Astrocyte (in vitro differentiated cells and primary cell): ENCODE data around the gene PPP2R2C. TPM values are rescaled to one million over a fixed set of nuclear protein-coding genes. Genes with fewer than 3 reads are reported as not detected.

Experiments used
- DNase-seq: peaks from one replicate; pipeline ENCODE4 v3.0.0-alpha.2; 2010; ENCODE audit warnings: low read depth
- FAIRE-seq: peaks from 2 replicates; lab custom pipeline; 2011; peaks lifted over from hg19 to GRCh38; lab: Jason Lieb, UNC
- H2AFZ ChIP-seq: 2 replicates; pipeline ENCODE4 v1.6.0; 2012; ENCODE audit warnings: low read depth, low read length, inconsistent platforms
- H3K27ac ChIP-seq: 2 replicates; pipeline ENCODE4 v1.5.1; 2011; ENCODE audit warnings: low read depth, low read length, inconsistent platforms
- H3K27me3 ChIP-seq: 2 replicates; pipeline ENCODE4 v1.6.0; 2011; ENCODE audit warnings: low read length, inconsistent platforms; ENCODE audit not compliant: insufficient read depth
- H3K36me3 ChIP-seq: 2 replicates; pipeline ENCODE4 v1.5.1; 2011; ENCODE audit warnings: low read length, inconsistent platforms; ENCODE audit not compliant: insufficient read depth
- H3K4me1 ChIP-seq: 2 replicates; pipeline ENCODE4 v1.5.1; 2011; ENCODE audit warnings: low read length, inconsistent platforms; ENCODE audit not compliant: insufficient read depth
- H3K4me2 ChIP-seq: 2 replicates; pipeline ENCODE4 v1.6.0; 2012; ENCODE audit warnings: low read length, inconsistent platforms
- H3K4me3 ChIP-seq: 2 replicates; pipeline ENCODE4 v1.5.1; 2011; ENCODE audit warnings: low read depth, mild to moderate bottlenecking, low read length, inconsistent platforms; ENCODE audit not compliant: insufficient read depth
- H3K79me2 ChIP-seq: 2 replicates; pipeline ENCODE4 v1.6.0; 2012; ENCODE audit warnings: mild to moderate bottlenecking, low read length, inconsistent platforms; ENCODE audit not compliant: insufficient read depth
- H3K9ac ChIP-seq: 2 replicates; pipeline ENCODE4 v1.6.0; 2012; ENCODE audit warnings: mild to moderate bottlenecking, low read length, inconsistent platforms
- H3K9me3 ChIP-seq: 2 replicates; pipeline ENCODE4 v1.5.1; 2012; ENCODE audit warnings: low read depth, mild to moderate bottlenecking, low read length, inconsistent platforms; ENCODE audit not compliant: insufficient read depth
- H4K20me1 ChIP-seq: 2 replicates; pipeline ENCODE4 v1.6.0; 2012; ENCODE audit warnings: low read length, inconsistent platforms; ENCODE audit not compliant: insufficient read depth
- H3K27ac Mint-ChIP-seq: one replicate; pipeline ENCODE4 v1.8.0; 2021; ENCODE audit warnings: mild to moderate bottlenecking, mixed read lengths; ENCODE audit not compliant: unreplicated experiment
- H3K27me3 Mint-ChIP-seq: one replicate; pipeline ENCODE4 v1.8.0; 2021; ENCODE audit warnings: low read depth, mixed read lengths; ENCODE audit not compliant: unreplicated experiment
- H3K36me3 Mint-ChIP-seq: one replicate; pipeline ENCODE4 v1.8.0; 2021; ENCODE audit warnings: low read depth, mixed read lengths; ENCODE audit not compliant: unreplicated experiment
- H3K4me1 Mint-ChIP-seq: one replicate; pipeline ENCODE4 v1.8.0; 2021; ENCODE audit warnings: low read depth, mixed read lengths; ENCODE audit not compliant: unreplicated experiment
- H3K4me3 Mint-ChIP-seq: one replicate; pipeline ENCODE4 v1.8.0; 2021; ENCODE audit warnings: mild to moderate bottlenecking, moderate library complexity, mixed read lengths; ENCODE audit not compliant: unreplicated experiment
- H3K9me3 Mint-ChIP-seq: one replicate; pipeline ENCODE4 v1.8.0; 2021; ENCODE audit warnings: mild to moderate bottlenecking, mixed read lengths; ENCODE audit not compliant: unreplicated experiment
- EZH2 ChIP-seq: IDR thresholded peaks from 2 replicates; pipeline ENCODE4 v1.6.1; 2012; ENCODE audit warnings: mild to moderate bottlenecking, low read length, inconsistent platforms; ENCODE audit not compliant: insufficient read depth
- total RNA-seq: library from RNA; stranded (reverse); gene quantifications from 2 replicates; pipeline ENCODE4 v1.2.1, GENCODE V29; 2021
- TF ChIP-seq, protein P1 (sequence below): IDR thresholded peaks from 2 replicates; pipeline ENCODE4 v1.5.1; 2011; ENCODE audit warnings: low read depth, mild to moderate bottlenecking, inconsistent platforms, low read length, moderate library complexity; ENCODE audit not compliant: insufficient read depth

PPP2R2C gene
- total RNA-seq, 1 donor from 2014 or later, result 1.1 TPM

DNA sequence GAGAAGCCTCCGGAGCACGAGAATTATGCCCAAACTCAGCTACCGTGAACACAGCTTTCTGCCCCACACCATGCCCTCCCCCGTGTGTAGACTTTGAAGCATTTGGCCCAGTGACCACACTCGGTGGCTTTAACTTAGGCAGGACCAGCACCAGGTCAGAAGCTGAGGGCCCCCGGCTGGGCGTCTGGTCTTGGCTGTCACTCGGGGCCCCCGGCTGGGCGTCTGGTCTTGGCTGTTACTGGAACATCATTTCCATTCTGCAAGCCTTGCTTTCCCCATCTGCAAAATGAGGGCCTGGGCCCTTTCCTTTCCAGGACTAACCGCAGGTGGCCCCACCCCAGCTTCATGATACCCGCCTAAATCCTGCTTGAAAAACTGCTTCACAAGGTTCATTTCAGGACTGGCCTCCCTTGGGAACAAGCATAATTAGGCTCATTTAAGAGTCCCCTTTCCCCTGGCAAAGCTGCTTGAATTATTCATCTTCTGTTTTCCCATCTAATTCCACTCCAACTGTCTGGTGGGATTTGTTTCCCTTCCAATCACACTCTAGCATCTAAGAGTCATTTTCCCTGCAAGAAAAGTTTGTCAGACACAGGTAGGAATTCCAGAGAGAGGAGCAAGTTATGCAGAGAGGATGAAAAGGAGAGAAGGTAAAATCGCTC, 120.3 kb downstream of the PPP2R2C start:
- TF ChIP-seq EZH2, result no peak
- TF ChIP-seq, protein P1, sequence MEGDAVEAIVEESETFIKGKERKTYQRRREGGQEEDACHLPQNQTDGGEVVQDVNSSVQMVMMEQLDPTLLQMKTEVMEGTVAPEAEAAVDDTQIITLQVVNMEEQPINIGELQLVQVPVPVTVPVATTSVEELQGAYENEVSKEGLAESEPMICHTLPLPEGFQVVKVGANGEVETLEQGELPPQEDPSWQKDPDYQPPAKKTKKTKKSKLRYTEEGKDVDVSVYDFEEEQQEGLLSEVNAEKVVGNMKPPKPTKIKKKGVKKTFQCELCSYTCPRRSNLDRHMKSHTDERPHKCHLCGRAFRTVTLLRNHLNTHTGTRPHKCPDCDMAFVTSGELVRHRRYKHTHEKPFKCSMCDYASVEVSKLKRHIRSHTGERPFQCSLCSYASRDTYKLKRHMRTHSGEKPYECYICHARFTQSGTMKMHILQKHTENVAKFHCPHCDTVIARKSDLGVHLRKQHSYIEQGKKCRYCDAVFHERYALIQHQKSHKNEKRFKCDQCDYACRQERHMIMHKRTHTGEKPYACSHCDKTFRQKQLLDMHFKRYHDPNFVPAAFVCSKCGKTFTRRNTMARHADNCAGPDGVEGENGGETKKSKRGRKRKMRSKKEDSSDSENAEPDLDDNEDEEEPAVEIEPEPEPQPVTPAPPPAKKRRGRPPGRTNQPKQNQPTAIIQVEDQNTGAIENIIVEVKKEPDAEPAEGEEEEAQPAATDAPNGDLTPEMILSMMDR, result no peak
- H3K36me3 Mint-ChIP-seq, result peaks cover 2% of the 10 kb centered on the region
- Histone ChIP-seq H3K4me3 (no peak overlapping the region), H3K4me1 (no peaks in the 10 kb centered on the region), H3K27ac (no peak overlapping the region), H3K4me2 (no peak overlapping the region), H3K79me2 (no peaks in the 10 kb centered on the region), H3K9me3 (no peaks in the 10 kb centered on the region), H3K36me3 (no peaks in the 10 kb centered on the region), H4K20me1 (no peaks in the 10 kb centered on the region), H2AFZ (no peak overlapping the region), H3K27me3 (no peaks in the 10 kb centered on the region), H3K9ac (no peak overlapping the region)
- H3K4me1 Mint-ChIP-seq, result peaks cover 3% of the 10 kb centered on the region
- no peak overlapping the region for H3K27ac Mint-ChIP-seq
- H3K4me3 Mint-ChIP-seq, result no peak overlapping the region
- no peak for FAIRE-seq
- H3K27me3 Mint-ChIP-seq, result peaks cover 44% of the 10 kb centered on the region
- H3K9me3 Mint-ChIP-seq, result no peaks in the 10 kb centered on the region
- no peak for DNase-seq

DNA sequence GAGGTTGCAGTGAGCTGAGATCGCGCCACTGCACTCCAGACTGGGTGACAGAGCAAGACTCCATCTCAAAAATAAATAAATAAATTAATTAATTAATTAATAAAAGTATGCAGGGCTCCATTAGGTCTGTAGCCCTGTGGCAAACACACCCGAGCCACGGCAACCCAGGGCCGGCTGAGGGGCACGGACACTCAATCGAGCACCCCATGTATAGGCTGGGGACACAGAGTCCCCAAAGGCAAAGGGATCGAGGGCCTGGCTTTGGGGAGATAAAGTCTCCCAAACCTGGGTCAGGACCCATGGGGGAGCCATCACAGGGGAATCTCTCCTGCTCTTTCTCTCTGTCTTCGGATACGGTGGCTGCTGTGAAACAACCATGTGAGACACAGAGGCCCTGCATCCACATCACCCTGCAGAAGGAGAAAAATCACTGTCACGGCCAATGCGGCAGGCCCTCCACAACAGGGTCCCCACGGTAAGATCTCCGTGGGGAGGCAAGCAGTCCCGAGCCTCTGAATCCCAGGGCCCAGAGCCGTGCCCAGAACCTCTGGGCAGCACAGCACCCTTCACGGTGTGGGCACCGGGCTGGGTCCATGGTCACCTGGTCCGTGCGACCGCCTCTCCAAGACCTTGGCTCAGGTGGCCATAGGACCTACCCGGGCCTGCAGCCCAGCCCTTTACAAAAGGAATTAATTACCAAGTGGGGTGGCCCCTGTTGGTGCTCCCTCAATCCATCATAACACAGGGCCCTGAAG, 121.0 kb downstream of the PPP2R2C start:
- no peak overlapping the region for H3K27ac ChIP-seq
- no peak overlapping the region for H3K4me2 ChIP-seq
- H3K27me3 ChIP-seq, result no peaks in the 10 kb centered on the region
- no peak overlapping the region for H3K4me3 Mint-ChIP-seq
- H4K20me1 ChIP-seq, result no peaks in the 10 kb centered on the region
- DNase-seq (no peak), FAIRE-seq (no peak)
- H3K27ac Mint-ChIP-seq, result no peak overlapping the region
- no peak overlapping the region for H3K4me3 ChIP-seq
- H3K4me1 ChIP-seq, result no peaks in the 10 kb centered on the region
- H2AFZ ChIP-seq, result no peak overlapping the region
- no peaks in the 10 kb centered on the region for H3K9me3 ChIP-seq
- peaks cover 42% of the 10 kb centered on the region for H3K27me3 Mint-ChIP-seq
- no peaks in the 10 kb centered on the region for H3K9me3 Mint-ChIP-seq
- H3K36me3 Mint-ChIP-seq, result peaks cover 2% of the 10 kb centered on the region
- H3K9ac ChIP-seq, result no peak overlapping the region
- no peaks in the 10 kb centered on the region for H3K36me3 ChIP-seq
- no peaks in the 10 kb centered on the region for H3K79me2 ChIP-seq
- H3K4me1 Mint-ChIP-seq, result peaks cover 3% of the 10 kb centered on the region
- TF ChIP-seq, protein P1, result no peak
- no peak for TF ChIP-seq EZH2

DNA sequence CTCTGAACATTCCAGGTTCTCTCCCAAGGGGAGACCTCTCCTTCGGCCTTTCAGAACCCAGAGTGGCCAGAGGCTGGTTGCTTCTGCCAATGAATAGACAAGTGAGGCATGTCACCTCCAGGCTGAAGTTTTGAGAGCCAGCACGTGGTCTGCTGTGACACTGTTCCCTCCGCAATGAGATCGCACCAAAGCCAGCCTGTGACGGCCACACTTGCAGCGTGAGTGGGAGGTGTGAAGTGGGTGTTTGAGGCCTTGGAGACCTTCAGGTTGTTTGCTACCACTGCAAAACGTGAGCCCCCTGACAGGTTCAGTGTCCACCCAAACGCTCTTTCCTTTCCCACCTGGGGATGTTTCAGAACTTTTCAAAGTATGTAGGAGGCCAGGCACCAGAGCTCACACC, 121.8 kb downstream of the PPP2R2C start:
- no peaks in the 10 kb centered on the region for H3K4me1 ChIP-seq
- Mint-ChIP-seq H3K9me3 (peaks cover 6% of the 10 kb centered on the region), H3K4me1 (peaks cover 3% of the 10 kb centered on the region), H3K27ac (no peak overlapping the region), H3K36me3 (peaks cover 3% of the 10 kb centered on the region), H3K27me3 (peaks cover 47% of the 10 kb centered on the region), H3K4me3 (no peak overlapping the region)
- DNase-seq, result no peak
- no peak for TF ChIP-seq EZH2
- TF ChIP-seq, protein P1, result no peak
- H3K27me3 ChIP-seq, result no peaks in the 10 kb centered on the region
- H4K20me1 ChIP-seq, result no peaks in the 10 kb centered on the region
- H3K27ac ChIP-seq, result no peak overlapping the region
- H3K36me3 ChIP-seq, result no peaks in the 10 kb centered on the region
- no peaks in the 10 kb centered on the region for H3K79me2 ChIP-seq
- no peak overlapping the region for H3K4me2 ChIP-seq
- H3K9me3 ChIP-seq, result no peaks in the 10 kb centered on the region
- H2AFZ ChIP-seq, result no peak overlapping the region
- H3K4me3 ChIP-seq, result no peak overlapping the region
- no peak for FAIRE-seq
- H3K9ac ChIP-seq, result no peak overlapping the region
